GM21526 (cell line): ENCODE results near the gene SLC2A8.

ENCODE experiments used
- ATAC-seq: cut with Tn5 transposase; IDR thresholded peaks from one replicate; pipeline ENCODE4 v1.9.1; 2021; ENCODE audit warnings: moderate library complexity; ENCODE audit not compliant: unreplicated experiment, low FRiP score

The SLC2A8 gene

GRCh38 chr9:127452691-127453090, 55.7 kb downstream of the SLC2A8 start:
- ATAC-seq = no peak

GRCh38 chr9:127455324-127455992, 58.5 kb downstream of the SLC2A8 start:
- no peak for ATAC-seq

- no peak for ATAC-seq
These were observed 60.4 kb downstream of the SLC2A8 start for GRCh38 chr9:127457191-127457878.
